NK-92 (cell line): ENCODE data around the gene LMTK2.

ENCODE experiments used
- DNase-seq: peaks from one replicate; lab custom pipeline; 2025; ENCODE audit not compliant: unreplicated experiment; lab: John Stamatoyannopoulos, UW

The LMTK2 gene

GRCh38 chr7:98174334-98175259 is 67.9 kb downstream of the LMTK2 start:
- DNase-seq, result no peak

DNA sequence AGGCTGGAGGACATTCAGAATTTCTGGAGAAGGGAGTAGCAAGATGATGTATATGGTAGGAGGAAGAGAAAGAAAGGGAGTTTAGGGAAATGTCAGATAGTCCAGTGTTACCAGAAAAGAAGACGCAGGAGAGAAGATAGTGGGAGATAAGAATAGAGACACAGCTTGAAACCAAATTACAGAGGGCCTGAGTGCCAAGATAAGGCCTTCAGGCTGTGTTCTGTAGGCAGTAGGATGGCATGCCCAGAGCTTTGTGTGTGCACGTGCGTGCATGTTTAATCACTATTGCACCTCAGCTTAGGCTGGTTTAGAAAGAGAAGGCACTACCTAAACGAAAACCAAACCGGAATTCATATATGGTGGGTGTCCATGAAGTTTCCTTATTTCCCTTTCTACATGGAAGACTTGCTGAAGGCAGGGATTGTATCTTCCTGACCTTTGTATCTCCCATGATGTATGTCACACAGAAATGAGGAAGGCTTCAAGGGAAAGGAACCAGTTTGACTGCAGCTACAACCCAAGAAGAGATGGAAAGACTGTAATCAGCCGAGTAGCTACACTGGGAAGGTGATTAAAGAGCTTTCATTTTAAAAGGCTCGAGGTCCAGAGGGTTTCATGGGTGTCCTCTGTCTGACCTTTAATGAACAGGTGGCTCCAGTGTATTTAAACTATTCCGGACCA is 68.7 kb downstream of the LMTK2 start:
- no peak for DNase-seq

DNA sequence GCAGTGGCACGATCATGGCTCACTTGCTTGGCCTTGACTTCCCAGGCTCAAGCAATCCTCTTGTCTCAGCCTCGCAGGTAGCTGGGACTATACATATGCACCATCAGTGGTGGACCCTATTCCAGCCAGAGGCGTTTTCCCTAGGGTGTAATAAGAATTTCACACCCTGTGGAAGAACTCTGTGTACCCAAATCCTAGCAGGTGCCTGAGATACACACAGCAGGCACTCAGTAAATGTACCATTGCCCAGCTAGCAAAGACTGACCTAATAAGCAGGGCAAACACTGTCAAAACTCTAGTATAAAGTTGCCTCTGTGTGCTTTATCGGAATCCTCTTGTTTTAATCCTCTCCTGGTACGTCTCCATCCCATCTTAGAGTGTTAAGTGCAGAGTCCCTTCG is 70.9 kb downstream of the LMTK2 start:
- no peak for DNase-seq

DNA sequence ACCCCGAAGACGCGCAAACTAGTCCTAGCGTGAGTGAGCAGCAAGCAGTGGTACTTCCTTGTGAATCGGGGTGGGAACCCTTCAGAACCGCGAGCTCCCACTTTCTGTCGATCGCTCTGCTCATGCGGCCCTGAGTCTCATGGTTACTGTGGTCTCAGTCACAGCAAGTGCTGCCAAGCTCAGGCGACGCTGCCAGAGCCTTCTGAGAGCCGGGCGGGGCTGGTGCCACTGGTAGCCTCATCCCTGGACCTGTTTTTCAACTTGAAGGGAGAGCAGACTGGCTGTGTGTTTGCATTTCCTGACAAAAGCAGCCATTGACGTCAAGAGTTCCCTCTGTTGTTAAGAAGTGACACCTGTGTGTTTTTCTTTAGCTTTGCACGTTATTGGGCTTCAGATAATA is 71.7 kb downstream of the LMTK2 start:
- DNase-seq, result no peak

DNA sequence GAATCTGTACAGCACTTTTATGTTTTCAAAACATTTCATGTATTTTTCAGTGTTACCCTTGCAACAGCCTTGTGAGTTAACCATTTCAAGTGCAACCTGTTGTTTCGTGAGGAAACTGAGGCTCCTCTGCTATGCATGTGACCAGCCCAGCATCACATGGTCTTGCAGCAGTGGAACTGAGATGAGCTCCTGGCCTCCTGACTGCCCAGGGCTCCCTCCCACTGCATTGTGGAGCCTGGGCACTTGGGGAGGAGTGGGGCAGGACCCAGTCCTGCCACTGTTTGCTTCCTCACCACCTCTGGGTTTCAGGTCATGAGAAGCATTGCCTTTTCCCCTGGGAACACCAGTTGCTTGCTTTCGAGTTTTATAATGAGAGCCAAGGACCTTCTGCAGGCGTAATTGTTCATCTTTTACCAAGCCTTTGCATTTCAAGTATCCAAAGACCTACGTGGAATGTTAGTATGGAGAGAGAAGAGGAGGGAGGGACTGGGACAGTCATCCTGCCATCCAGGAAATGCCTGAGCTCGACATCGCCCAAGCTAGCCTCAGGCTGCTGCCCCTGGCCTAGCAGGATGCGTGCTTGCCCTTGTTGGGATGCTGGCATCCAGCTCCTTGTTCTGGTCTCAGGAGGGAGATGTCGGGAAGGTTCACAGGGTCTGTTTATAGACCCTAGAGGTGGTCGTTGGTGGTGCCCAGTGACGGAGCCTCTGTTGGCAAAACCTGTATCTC is 72.3 kb downstream of the LMTK2 start:
- no peak for DNase-seq

DNA sequence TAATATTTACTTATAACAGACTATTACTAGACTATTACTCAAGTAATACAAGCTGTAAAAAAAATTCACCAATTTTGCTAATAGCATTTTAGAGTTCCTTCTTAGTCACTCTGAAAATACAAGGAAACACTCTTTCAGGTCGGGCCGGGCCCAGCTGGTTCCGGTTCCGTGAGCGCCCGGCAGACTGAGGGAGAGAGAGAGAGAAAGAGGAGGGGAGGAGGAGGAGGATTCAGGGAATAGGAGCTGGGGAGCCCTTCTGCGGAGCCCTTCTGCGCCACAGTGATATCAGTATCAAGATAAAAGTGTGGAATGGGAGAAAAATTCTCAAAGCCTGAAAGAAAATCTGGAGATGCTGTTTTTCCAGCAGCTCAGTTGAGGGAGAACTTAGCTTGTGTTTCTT is 74.1 kb downstream of the LMTK2 start:
- DNase-seq, result no peak

- DNase-seq, result no peak
These were observed 78.4 kb downstream of the LMTK2 start for GRCh38 chr7:98185101-98185500.

DNA sequence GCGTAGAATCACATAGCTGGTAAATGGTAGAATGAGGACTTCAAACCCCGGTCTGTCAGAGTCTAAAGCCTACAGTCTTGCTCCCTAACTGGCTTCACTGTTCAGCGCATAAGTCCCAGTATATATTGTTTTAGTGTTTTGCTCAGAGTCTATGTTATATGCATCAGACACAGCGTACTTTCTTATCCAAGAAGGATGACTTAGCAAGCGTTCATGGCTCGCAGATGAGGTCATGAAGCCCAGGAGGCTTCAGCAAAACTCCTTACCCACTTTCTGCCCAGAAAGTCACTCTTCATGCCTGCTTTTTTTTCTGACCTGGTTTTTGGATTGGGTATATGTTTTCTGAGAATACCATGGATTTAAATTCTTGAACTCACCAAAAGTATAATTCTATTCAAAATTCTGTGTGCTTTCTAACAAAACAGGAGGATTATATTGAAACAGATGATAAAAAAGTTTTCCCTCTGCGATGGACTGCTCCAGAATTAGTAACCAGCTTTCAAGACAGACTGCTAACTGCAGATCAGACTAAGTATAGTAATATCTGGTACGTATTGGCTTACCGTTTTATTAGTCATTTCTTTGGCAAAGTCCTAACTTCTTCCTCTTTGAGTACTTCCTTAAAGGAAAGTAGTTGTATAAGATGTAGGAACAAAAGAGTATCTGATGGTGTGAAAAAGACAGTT is 79.9 kb downstream of the LMTK2 start:
- no peak for DNase-seq

- no peak for DNase-seq
These were observed 80.5 kb downstream of the LMTK2 start for GRCh38 chr7:98187138-98187502.

- no peak for DNase-seq
These were observed 82.9 kb downstream of the LMTK2 start for GRCh38 chr7:98189559-98189958.

DNA sequence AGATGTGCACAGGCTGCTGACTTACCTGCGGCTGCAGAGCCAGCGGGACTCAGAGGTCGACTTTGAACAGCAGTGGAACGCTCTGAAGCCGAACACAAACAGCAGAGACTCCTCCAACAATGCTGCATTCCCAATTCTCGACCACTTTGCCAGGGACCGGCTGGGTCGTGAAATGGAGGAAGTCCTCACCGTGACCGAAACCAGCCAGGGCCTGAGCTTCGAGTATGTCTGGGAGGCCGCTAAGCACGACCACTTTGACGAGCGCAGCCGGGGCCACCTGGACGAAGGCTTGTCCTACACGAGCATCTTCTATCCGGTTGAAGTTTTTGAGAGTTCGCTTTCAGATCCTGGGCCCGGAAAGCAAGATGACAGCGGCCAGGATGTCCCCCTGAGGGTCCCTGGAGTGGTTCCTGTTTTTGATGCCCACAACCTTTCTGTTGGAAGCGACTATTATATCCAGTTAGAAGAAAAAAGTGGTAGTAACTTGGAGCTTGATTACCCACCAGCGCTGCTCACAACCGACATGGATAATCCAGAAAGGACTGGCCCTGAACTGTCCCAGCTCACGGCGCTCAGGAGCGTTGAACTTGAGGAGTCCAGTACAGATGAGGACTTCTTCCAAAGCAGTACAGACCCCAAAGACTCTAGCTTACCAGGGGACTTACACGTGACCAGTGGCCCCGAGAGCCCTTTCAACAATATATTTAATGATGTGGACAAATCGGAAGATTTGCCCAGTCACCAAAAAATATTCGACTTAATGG is 85.2 kb downstream of the LMTK2 start:
- DNase-seq, result no peak

DNA sequence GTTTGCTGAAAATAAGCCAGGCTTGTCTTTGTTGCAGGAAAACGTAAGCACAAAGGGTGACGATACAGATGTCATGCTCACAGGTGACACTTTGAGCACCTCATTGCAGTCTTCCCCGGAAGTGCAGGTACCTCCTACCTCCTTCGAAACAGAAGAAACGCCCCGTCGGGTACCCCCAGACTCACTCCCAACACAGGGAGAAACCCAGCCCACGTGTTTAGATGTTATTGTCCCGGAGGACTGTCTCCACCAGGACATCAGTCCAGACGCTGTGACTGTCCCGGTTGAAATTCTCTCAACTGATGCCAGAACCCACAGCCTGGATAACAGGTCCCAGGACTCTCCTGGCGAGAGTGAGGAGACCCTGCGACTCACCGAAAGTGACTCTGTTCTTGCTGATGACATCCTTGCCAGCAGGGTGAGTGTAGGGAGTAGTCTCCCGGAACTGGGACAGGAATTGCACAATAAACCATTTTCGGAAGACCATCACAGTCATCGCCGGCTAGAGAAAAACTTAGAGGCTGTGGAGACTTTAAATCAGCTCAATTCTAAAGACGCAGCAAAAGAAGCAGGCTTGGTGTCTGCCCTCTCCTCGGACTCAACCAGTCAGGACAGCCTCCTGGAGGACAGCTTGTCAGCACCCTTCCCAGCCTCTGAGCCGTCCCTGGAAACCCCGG is 86.3 kb downstream of the LMTK2 start:
- no peak for DNase-seq

GRCh38 chr7:98193474-98194180 is 87.0 kb downstream of the LMTK2 start:
- DNase-seq, result no peak

GRCh38 chr7:98194186-98194585 is 87.5 kb downstream of the LMTK2 start:
- DNase-seq, result no peak

- DNase-seq, result no peak
These were observed 88.2 kb downstream of the LMTK2 start for GRCh38 chr7:98194672-98195457.

GRCh38 chr7:98196706-98197605 is 90.3 kb downstream of the LMTK2 start:
- DNase-seq, result no peak

- no peak for DNase-seq
These were observed 92.5 kb downstream of the LMTK2 start for GRCh38 chr7:98199131-98199530.

GRCh38 chr7:98200364-98200763 is 93.7 kb downstream of the LMTK2 start:
- no peak for DNase-seq
